Anterior cingulate cortex (tissue), 58 donors: ENCODE measurements around the gene VAV3.
"Not testable (repeated sequence)": the region's sequence is repeated elsewhere in the genome, so short reads cannot be mapped to it uniquely, and the experiment has no call there.

Experiments
- DNase-seq, 58 donors: peaks; one replicate each; lab custom pipeline; 2025; lab: John Stamatoyannopoulos, UW

VAV3 gene

GRCh38 chr1:107664982-107665925 is 299.7 kb downstream of the VAV3 start:
- no peak for DNase-seq

GRCh38 chr1:107662971-107663370 is 302.0 kb downstream of the VAV3 start:
- no peak for DNase-seq

DNA sequence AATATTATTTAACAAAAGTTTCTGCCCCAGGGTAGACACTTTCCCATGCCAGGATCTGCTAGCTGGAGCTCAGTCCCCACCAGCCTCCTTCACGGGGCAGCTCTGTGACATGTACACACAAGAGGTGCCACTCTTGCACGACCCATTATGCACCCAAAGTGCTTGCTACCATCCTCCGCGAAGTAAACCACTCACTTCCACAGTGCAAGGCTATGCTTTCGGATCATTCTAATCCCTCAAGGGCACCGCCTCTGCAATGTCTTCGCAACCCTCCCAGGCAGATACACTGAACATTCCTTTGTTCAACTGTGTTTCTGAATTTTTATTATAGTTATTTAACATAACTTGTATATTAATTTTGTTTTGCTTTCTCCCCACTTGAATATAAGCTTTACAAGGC is 303.8 kb downstream of the VAV3 start:
- no peak for DNase-seq

DNA sequence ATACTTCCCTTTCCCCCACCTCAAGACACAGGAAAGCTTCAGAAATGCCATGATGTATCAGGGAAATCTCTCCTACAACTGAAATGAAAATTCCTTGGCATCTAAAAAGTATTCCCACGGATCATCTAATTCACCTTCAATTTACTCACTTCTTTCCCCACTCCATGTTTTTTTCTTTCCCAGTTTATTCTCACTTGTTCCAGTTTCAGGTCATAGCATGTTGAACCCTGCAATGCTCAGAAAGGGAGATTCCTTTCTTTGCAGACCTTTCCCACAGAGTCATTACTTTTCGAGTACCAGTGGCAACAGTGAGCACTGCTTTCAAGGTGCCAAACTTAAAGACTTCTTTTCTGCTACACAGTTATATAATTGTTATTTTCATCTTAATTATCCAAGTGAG is 305.0 kb downstream of the VAV3 start:
- DNase-seq: no peak

DNA sequence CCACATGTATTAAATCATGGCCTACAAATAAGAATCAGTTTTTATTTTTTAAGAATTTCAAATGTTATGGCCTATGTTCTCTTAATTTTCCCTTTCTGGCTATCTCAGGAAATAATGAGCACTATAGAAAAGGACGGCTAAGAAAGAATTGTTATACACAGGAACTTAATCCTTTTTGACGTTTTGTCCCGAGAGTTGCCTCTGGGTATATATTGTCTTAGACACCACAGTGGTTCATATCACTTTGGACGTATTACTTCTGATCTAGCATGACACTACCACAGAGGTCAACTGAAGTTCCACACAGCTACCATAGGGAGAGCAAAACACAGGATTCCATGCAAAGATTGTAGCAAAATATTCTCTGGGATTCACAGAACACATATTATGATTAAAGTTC is 307.6 kb downstream of the VAV3 start:
- no peak for DNase-seq

- DNase-seq: no peak
These were observed 311.2 kb downstream of the VAV3 start for GRCh38 chr1:107653765-107654164.

DNA sequence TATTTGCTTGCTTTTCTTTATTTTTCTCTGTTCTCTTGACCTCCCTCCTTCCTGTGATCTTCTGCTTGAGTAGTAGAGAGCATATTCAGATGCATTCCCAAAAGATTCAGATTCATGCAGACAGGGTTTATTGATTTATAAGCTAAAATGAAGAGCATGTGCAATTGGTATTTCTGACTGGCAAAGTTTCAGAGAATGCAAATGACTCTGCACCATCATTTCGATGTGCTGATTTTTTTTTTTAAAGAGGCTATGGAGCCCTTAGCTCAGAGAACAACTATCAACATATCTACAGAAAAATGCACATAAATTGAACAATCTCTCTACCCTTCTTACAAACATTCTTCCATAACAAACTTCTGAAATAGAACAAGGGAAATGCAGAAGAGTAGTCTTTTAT is 312.0 kb downstream of the VAV3 start:
- no peak for DNase-seq

DNA sequence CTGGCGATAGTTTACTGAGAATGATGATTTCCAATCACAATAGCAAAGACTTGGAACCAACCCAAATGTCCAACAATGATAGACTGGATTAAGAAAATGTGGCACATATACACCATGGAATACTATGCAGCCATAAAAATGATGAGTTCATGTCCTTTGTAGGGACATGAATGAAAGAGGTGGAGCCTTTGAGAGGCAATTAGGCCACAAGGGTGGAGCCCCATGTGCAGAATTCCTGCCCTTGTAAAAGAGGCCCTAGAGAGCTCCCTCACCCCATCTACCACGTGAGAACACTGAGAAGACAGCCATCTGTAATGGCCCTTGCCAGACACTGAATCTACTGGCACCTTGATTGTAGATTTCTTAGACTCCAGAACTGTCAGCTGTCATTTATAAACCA is 314.2 kb downstream of the VAV3 start:
- not testable (repeated sequence) for DNase-seq

DNA sequence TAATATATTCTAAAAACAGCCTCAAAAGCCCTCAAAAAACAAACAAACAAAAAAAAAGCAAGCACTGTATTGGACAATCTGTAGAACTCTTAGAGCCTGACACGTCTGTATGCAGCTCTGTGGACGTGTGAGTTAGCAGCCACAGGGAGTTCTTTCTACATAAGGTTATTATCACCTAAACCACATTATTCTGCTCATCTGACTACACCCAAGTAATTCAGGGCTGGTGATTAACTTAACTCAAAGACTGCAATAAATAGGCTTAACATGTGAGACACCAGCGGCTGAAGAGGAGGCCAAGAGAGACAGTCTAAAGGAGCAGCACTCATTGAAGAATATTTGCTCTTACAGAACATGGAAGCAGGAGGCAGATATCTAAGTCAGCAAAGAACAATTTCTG is 316.0 kb downstream of the VAV3 start:
- DNase-seq: no peak

DNA sequence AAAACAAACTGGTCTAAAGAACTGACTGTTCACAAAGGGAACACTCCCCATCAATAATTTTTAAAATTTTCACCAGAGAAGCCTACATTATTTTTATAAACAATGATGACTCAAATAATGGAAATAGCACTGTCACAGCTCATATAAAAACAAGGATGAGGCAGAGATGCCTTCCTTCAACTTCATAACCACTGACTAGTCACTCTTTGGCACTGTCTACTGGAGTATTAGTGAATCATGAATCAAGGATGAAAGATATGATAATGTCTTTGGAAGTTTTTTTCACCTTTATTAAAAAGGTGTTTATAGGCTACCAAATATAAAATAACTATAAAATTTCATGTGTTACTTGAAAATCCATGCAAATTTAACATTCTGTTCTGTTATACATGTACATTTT is 316.9 kb downstream of the VAV3 start:
- DNase-seq: no peak

- no peak for DNase-seq
These were observed 318.0 kb downstream of the VAV3 start for GRCh38 chr1:107647012-107647411.

DNA sequence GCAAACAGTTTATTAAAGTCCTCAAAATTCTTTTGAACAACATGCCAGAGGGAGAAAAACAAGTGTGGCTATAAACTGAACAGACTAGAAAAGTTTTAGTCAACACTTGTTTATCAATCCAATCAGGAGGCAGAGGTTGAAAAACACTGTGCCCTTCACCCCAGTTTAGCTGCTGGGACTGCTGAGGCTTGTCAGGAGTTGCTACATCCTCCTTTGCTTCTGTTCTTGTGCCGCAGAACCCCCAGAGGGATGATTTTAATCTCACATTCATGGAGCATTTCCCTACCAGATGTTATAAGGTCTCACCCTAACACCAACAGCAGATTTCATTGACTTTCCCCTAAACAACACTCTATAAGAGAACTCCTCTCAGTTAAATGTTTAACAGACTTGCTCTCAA is 321.2 kb downstream of the VAV3 start:
- no peak for DNase-seq

DNA sequence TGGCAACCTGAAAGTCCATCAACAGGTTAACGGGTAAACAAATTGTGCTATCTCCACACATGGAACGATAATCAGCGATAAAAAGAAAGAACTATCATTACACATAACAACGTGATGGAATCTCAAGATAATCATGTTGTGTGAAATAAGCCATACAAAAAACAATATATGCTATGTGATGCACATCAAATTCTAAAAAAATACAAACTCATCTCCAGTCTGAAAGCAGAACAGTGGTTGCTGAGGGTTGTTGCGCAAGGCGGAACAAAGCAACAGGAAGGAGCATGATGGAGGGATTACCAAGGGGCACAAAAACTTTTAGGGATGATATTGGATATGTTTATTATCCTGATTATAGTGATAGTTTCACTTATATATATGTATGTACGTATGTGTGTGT is 324.8 kb downstream of the VAV3 start:
- no peak for DNase-seq

DNA sequence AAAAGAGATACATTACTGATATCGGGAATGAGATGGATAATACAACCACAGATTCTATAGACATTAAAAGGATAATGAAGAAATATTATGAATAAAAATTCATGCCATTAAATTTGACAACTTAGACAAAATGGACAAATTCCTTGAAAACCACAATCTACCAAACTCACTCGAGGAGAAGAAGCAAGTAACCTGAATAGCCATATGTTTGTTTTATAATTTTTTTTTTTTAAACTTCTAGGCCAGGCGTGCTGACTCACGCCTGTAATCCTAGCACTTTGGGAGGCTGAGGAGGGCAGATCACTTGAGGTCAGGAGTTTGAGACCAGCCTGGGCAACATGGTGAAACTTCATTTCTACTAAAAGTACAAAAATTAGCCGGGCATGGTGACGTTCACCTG is 327.9 kb downstream of the VAV3 start:
- DNase-seq: no peak

- no peak for DNase-seq
These were observed 331.4 kb downstream of the VAV3 start for GRCh38 chr1:107633596-107633995.

DNA sequence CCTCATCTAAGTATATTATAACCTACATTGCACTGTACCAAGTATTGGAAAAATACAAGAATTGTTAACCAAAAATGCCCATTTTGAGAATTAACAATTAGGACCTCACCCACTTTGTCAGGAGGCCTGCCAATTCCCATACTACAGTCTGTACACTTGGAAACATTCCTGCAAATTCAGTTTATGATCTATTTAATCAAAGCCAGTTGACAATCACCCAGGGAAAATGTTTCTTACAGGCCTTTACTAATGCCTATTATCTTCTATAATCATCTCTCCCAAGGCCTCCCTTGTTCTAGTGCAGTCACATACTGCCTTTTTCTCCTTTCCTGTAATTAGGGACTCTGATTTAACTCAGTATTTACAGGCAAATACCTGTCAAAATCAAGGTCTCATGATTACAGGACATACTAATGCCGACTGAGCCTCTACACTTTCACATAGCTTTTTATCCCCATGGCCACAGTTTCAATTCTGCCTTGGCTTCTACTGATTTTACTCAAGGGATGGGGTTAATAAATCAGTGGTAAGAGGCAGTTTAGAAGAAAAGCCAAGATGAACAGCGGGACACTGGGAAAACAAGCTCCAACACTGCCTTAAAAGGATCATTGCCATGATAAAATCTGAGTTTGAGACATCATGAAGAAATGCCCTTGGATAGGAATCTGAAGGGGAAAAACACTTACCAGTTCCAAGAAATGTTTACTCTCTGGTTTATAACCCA is 338.7 kb downstream of the VAV3 start:
- DNase-seq: no peak

DNA sequence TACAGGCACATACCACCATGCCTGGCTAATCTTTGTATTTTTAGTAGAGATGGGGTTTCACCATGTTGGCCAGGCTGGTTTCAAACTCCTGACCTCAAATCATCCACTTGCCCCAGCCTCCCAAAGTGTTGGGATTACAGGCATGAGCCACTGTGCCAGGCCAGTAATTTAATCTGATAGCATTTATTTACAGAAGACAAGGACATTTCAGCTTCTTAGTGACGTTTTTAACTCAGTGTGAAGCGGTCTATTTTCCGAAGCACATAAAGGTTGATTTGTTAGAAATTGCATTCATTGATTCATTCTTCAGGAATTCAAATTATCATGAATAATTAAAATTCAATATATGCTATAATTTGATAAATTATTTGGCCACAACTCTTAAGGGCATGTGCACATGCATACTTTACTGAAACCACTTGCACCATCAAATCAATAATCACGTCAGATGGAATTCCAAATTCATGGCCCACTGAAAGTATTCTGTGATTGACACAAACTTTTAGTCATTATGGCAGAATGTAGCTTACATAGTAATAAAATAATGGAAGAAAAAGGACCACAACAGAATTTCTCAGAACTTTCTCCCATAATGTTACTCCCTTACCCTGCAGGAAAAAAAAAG is 339.5 kb downstream of the VAV3 start:
- DNase-seq: no peak

DNA sequence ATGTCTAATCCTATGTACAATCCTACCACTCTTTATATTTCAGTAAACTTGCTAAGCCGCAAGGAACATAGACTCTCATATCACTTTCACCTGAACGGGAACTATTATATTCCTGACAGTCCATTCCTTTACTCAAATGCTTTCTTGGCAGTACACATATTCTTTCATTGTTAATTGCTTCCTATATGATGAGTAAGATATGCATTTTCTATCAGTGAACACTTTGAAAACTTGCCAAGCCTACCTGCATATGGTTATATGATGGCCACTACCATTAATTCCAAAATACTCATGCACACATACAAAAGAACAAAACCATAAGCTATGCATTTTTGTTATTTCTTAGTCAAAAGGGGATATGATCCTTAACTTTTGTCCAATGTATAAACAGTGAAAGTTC is 341.5 kb downstream of the VAV3 start:
- DNase-seq: no peak

DNA sequence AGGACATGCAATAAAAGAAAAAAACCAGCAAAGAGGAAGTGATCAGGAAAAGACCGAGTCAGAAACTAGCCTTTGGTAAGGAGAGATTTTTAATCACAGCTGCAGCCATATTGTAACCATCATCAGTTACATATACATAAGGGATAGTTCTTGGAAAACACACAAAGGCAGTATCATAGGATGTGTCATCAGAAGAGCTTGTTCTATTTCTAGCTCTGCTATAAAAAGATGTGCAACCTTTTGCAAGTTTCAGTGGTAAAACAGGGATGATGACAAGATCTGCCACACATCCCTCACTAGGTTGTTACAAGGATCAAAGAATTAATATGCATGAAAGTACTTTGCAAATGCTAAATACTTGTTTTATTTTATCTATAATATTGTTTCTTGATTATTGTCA is 342.0 kb downstream of the VAV3 start:
- DNase-seq: no peak

GRCh38 chr1:107622535-107622934 is 342.4 kb downstream of the VAV3 start:
- DNase-seq: no peak

GRCh38 chr1:107620753-107621152 is 344.2 kb downstream of the VAV3 start:
- DNase-seq: no peak
